ENCODE data around the gene ANGEL2.

- no peak for TF ChIP-seq POLR2A (IDR thresholded peaks at IDR 0.05; ENCODE audit: low read length)
- no peak for TF ChIP-seq GATA1 (IDR thresholded peaks at IDR 0.05; ENCODE audit: low read depth, low read length)
Measured at GRCh38 chr1:212962509-212962908, 53.2 kb downstream of the ANGEL2 start.
